ENCODE data around the gene ZMYM4.
A peak's percentile ranks its signal among the peaks of the same experiment; 100 is the strongest.

The ZMYM4 gene

GRCh38 chr1:35345439-35345981, 77.0 kb downstream of the ZMYM4 start:
- no peaks in the 10 kb centered on the region for H3K4me1 ChIP-seq (ENCODE audit: control extremely low read depth in 1 of 4, control insufficient read depth in 4 of 4, insufficient read depth in 4 of 4, low read length in 3 of 4)
- peak overlapping the region in 1 of 7 experiments; percentile 13 for H3K4me3 ChIP-seq (ENCODE audit: control insufficient read depth in 1 of 7, extremely low read depth in 1 of 7, insufficient read depth in 4 of 7, low read depth in 2 of 7, low read length in 6 of 7)
- no peak overlapping the region for H3K27ac ChIP-seq (ENCODE audit: insufficient read depth in 1 of 2, low read depth in 1 of 2, low read length in 2 of 2, poor library complexity in 1 of 2, severe bottlenecking in 2 of 2)
- H3K27me3 ChIP-seq (replicated peaks in 2 of 5; ENCODE audit: control insufficient read depth in 4 of 5, insufficient read depth in 5 of 5, low read length in 4 of 5), result no peaks in the 10 kb centered on the region
- ChIA-PET POLR2A (no interaction called here), CTCF (no interaction called here)
- H3K36me3 ChIP-seq (ENCODE audit: control insufficient read depth in 4 of 4, insufficient read depth in 4 of 4, low read length in 3 of 4), result no peaks in the 10 kb centered on the region
- WGBS (ENCODE audit: insufficient coverage), result 80% methylated on average over 1 of the region's 13 CpGs
- no peaks in the 10 kb centered on the region for H3K9me3 ChIP-seq (ENCODE audit: control extremely low read depth in 1 of 5, control insufficient read depth in 4 of 5, insufficient read depth in 2 of 5, low read depth in 1 of 5, low read length in 4 of 5)
- no peak for DNase-seq

- H3K9me3 ChIP-seq (ENCODE audit: control extremely low read depth in 1 of 5, control insufficient read depth in 4 of 5, insufficient read depth in 2 of 5, low read depth in 1 of 5, low read length in 4 of 5), result no peaks in the 10 kb centered on the region
- CTCF ChIA-PET, result no interaction called here
- H3K36me3 ChIP-seq (ENCODE audit: control insufficient read depth in 4 of 4, insufficient read depth in 4 of 4, low read length in 3 of 4), result peaks cover 0 to 5% (median 0%) of the 10 kb centered on the region in 4 experiments
- no peak overlapping the region for H3K27ac ChIP-seq (ENCODE audit: insufficient read depth in 1 of 2, low read depth in 1 of 2, low read length in 2 of 2, poor library complexity in 1 of 2, severe bottlenecking in 2 of 2)
- H3K4me1 ChIP-seq (ENCODE audit: control extremely low read depth in 1 of 4, control insufficient read depth in 4 of 4, insufficient read depth in 4 of 4, low read length in 3 of 4), result no peaks in the 10 kb centered on the region
- H3K4me3 ChIP-seq (ENCODE audit: control insufficient read depth in 1 of 7, extremely low read depth in 1 of 7, insufficient read depth in 4 of 7, low read depth in 2 of 7, low read length in 6 of 7), result no peak overlapping the region
- DNase-seq, result no peak
- WGBS (ENCODE audit: insufficient coverage), result 89% methylated on average over 6 of the region's 6 CpGs
- no peaks in the 10 kb centered on the region for H3K27me3 ChIP-seq (replicated peaks in 2 of 5; ENCODE audit: control insufficient read depth in 4 of 5, insufficient read depth in 5 of 5, low read length in 4 of 5)
- POLR2A ChIA-PET, result interaction anchor here (0.7 kb wide), 1 partner anchor 12 kb away, joined by 3 read pairs; no protein-coding TSS in a partner anchor
Observed at GRCh38 chr1:35350872-35351271, 82.4 kb downstream of the ZMYM4 start.

- H3K27me3 ChIP-seq (replicated peaks in 2 of 5; ENCODE audit: control insufficient read depth in 4 of 5, insufficient read depth in 5 of 5, low read length in 4 of 5), result no peaks in the 10 kb centered on the region
- no peak for DNase-seq
- no peak overlapping the region for H3K4me3 ChIP-seq (ENCODE audit: control insufficient read depth in 1 of 7, extremely low read depth in 1 of 7, insufficient read depth in 4 of 7, low read depth in 2 of 7, low read length in 6 of 7)
- ChIA-PET POLR2A (no interaction called here), CTCF (no interaction called here)
- H3K4me1 ChIP-seq (ENCODE audit: control extremely low read depth in 1 of 4, control insufficient read depth in 4 of 4, insufficient read depth in 4 of 4, low read length in 3 of 4), result peaks cover 2 to 9% (median 5%) of the 10 kb centered on the region in 4 experiments
- no peaks in the 10 kb centered on the region for H3K9me3 ChIP-seq (ENCODE audit: control extremely low read depth in 1 of 5, control insufficient read depth in 4 of 5, insufficient read depth in 2 of 5, low read depth in 1 of 5, low read length in 4 of 5)
- peaks cover 8 to 24% (median 21%) of the 10 kb centered on the region in 4 experiments for H3K36me3 ChIP-seq (ENCODE audit: control insufficient read depth in 4 of 4, insufficient read depth in 4 of 4, low read length in 3 of 4)
- no peak overlapping the region for H3K27ac ChIP-seq (ENCODE audit: insufficient read depth in 1 of 2, low read depth in 1 of 2, low read length in 2 of 2, poor library complexity in 1 of 2, severe bottlenecking in 2 of 2)
Observed at GRCh38 chr1:35359995-35360394, 91.5 kb downstream of the ZMYM4 start.

DNA sequence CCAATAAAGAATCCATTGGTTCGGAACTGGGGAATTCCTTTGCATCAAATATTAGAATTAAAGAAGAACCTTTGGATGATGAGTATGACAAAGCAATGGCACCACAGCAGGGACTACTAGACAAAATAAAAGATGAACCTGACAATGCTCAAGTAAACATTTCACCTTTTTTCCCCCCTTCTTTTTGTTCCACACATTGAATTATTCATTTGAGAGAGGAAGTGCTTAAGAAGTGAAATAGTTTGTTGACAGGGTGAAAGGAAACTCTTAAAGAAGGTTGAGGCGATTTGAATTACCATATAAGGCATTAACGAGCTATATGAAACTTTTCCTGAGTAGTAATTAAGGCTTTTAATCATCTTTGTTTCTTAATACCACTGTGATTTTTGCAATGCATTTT, 93.1 kb downstream of the ZMYM4 start:
- ChIA-PET POLR2A (no interaction called here), CTCF (interaction anchor here (0.8 kb wide), 1 partner anchor 45 kb away, joined by 3 read pairs; no protein-coding TSS in a partner anchor)
- whole genome bisulfite sequencing (ENCODE audit: insufficient coverage), result 75% methylated on average over 2 of the region's 3 CpGs
- no peaks in the 10 kb centered on the region for H3K27me3 ChIP-seq (replicated peaks in 2 of 5; ENCODE audit: control insufficient read depth in 4 of 5, insufficient read depth in 5 of 5, low read length in 4 of 5)
- H3K36me3 ChIP-seq (ENCODE audit: control insufficient read depth in 4 of 4, insufficient read depth in 4 of 4, low read length in 3 of 4), result peaks cover 8 to 25% (median 21%) of the 10 kb centered on the region in 4 experiments
- no peak overlapping the region for H3K27ac ChIP-seq (ENCODE audit: insufficient read depth in 1 of 2, low read depth in 1 of 2, low read length in 2 of 2, poor library complexity in 1 of 2, severe bottlenecking in 2 of 2)
- no peaks in the 10 kb centered on the region for H3K9me3 ChIP-seq (ENCODE audit: control extremely low read depth in 1 of 5, control insufficient read depth in 4 of 5, insufficient read depth in 2 of 5, low read depth in 1 of 5, low read length in 4 of 5)
- no peak overlapping the region for H3K4me3 ChIP-seq (ENCODE audit: control insufficient read depth in 1 of 7, extremely low read depth in 1 of 7, insufficient read depth in 4 of 7, low read depth in 2 of 7, low read length in 6 of 7)
- DNase-seq, result no peak
- H3K4me1 ChIP-seq (ENCODE audit: control extremely low read depth in 1 of 4, control insufficient read depth in 4 of 4, insufficient read depth in 4 of 4, low read length in 3 of 4), result peaks cover 2 to 9% (median 5%) of the 10 kb centered on the region in 4 experiments

DNA sequence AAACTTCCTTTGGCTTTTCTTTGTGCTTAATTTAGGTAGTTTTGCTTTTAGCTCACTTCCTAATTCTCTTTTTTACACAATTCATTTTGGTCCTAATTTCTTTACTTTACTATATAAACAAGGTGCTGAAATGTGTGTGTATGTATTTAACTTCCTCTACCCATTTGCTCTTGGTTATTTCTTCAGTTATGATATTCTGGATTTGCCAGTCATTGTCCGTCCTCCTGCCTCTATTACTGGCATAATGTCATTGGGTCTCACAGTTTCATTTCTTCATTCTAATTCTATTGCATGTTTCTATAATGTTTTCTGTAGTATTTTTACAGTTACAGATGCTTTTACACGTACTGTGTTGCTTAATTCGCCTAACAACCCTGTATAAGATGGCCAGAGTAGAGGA, 96.2 kb downstream of the ZMYM4 start:
- no peak overlapping the region for H3K27ac ChIP-seq (ENCODE audit: insufficient read depth in 1 of 2, low read depth in 1 of 2, low read length in 2 of 2, poor library complexity in 1 of 2, severe bottlenecking in 2 of 2)
- H3K4me3 ChIP-seq (ENCODE audit: control insufficient read depth in 1 of 7, extremely low read depth in 1 of 7, insufficient read depth in 4 of 7, low read depth in 2 of 7, low read length in 6 of 7), result no peak overlapping the region
- H3K27me3 ChIP-seq (replicated peaks in 2 of 5; ENCODE audit: control insufficient read depth in 4 of 5, insufficient read depth in 5 of 5, low read length in 4 of 5), result no peaks in the 10 kb centered on the region
- H3K9me3 ChIP-seq (ENCODE audit: control extremely low read depth in 1 of 5, control insufficient read depth in 4 of 5, insufficient read depth in 2 of 5, low read depth in 1 of 5, low read length in 4 of 5), result no peaks in the 10 kb centered on the region
- ChIA-PET CTCF (interaction anchor here (1.5 kb wide), 1 partner anchor 44 kb away, joined by 3 read pairs; no protein-coding TSS in a partner anchor), POLR2A (no interaction called here)
- WGBS (ENCODE audit: insufficient coverage), result no CpG with 5 or more reads among the region's 3 CpGs
- H3K36me3 ChIP-seq (ENCODE audit: control insufficient read depth in 4 of 4, insufficient read depth in 4 of 4, low read length in 3 of 4), result peaks cover 4 to 26% (median 14%) of the 10 kb centered on the region in 4 experiments
- DNase-seq, result no peak
- H3K4me1 ChIP-seq (ENCODE audit: control extremely low read depth in 1 of 4, control insufficient read depth in 4 of 4, insufficient read depth in 4 of 4, low read length in 3 of 4), result peaks cover 2 to 15% (median 7%) of the 10 kb centered on the region in 4 experiments

- Histone ChIP-seq H3K27ac (ENCODE audit: insufficient read depth in 1 of 2, low read depth in 1 of 2, low read length in 2 of 2, poor library complexity in 1 of 2, severe bottlenecking in 2 of 2) (no peak overlapping the region), H3K36me3 (ENCODE audit: control insufficient read depth in 4 of 4, insufficient read depth in 4 of 4, low read length in 3 of 4) (peaks cover 2 to 13% (median 7%) of the 10 kb centered on the region in 4 experiments), H3K9me3 (ENCODE audit: control extremely low read depth in 1 of 5, control insufficient read depth in 4 of 5, insufficient read depth in 2 of 5, low read depth in 1 of 5, low read length in 4 of 5) (no peaks in the 10 kb centered on the region), H3K4me3 (ENCODE audit: control insufficient read depth in 1 of 7, extremely low read depth in 1 of 7, insufficient read depth in 4 of 7, low read depth in 2 of 7, low read length in 6 of 7) (no peak overlapping the region), H3K27me3 (replicated peaks in 2 of 5; ENCODE audit: control insufficient read depth in 4 of 5, insufficient read depth in 5 of 5, low read length in 4 of 5) (no peaks in the 10 kb centered on the region), H3K4me1 (ENCODE audit: control extremely low read depth in 1 of 4, control insufficient read depth in 4 of 4, insufficient read depth in 4 of 4, low read length in 3 of 4) (peaks cover 3 to 25% (median 11%) of the 10 kb centered on the region in 4 experiments)
- POLR2A ChIA-PET, result no interaction called here
- CTCF ChIA-PET, result no interaction called here
- no CpG with 5 or more reads among the region's 2 CpGs for WGBS (ENCODE audit: insufficient coverage)
- no peak for DNase-seq
Observed at GRCh38 chr1:35367914-35368313, 99.4 kb downstream of the ZMYM4 start.

DNA sequence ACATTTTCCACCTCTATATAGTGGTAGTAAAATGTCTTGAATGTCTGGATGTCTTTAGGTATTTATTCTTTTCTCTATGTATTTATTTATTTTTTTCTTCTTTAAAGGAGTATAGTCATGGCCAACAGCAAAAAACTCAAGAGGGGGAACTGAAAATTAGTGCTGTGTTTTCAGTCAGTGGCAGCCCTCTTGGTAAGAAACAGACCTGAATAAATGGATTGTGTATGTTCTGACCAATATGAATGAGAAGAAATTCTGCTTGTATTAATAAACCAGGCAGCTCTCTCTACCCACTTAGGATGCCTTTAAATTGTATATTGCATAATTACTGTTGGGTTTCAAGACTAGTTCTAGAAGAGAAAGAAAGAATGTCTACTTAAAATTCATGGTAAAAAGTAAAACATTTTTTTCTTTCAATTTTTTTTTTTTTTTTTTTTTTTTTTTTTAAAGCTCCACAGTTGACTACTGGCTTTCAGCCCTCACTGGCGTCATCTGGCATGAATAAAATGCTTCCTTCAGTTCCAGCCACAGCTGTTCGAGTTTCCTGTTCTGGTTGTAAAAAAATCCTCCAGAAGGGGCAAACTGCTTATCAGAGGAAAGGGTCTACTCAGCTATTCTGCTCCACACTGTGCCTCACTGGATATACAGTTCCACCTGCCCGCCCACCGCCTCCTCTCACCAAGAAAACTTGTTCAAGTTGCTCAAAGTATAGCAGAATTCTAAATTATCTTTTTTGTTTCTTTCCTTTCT, 101.6 kb downstream of the ZMYM4 start:
- 0% methylated on average over 2 of the region's 4 CpGs for WGBS (ENCODE audit: insufficient coverage)
- Histone ChIP-seq H3K9me3 (ENCODE audit: control extremely low read depth in 1 of 5, control insufficient read depth in 4 of 5, insufficient read depth in 2 of 5, low read depth in 1 of 5, low read length in 4 of 5) (no peaks in the 10 kb centered on the region), H3K27me3 (replicated peaks in 2 of 5; ENCODE audit: control insufficient read depth in 4 of 5, insufficient read depth in 5 of 5, low read length in 4 of 5) (no peaks in the 10 kb centered on the region), H3K36me3 (ENCODE audit: control insufficient read depth in 4 of 4, insufficient read depth in 4 of 4, low read length in 3 of 4) (peaks cover 0 to 6% (median 4%) of the 10 kb centered on the region in 4 experiments), H3K27ac (ENCODE audit: insufficient read depth in 1 of 2, low read depth in 1 of 2, low read length in 2 of 2, poor library complexity in 1 of 2, severe bottlenecking in 2 of 2) (peak overlapping the region in 1 of 2 experiments; percentile 80), H3K4me3 (ENCODE audit: control insufficient read depth in 1 of 7, extremely low read depth in 1 of 7, insufficient read depth in 4 of 7, low read depth in 2 of 7, low read length in 6 of 7) (peak overlapping the region in 4 of 7 experiments; percentile 6 to 37 (median 14)), H3K4me1 (ENCODE audit: control extremely low read depth in 1 of 4, control insufficient read depth in 4 of 4, insufficient read depth in 4 of 4, low read length in 3 of 4) (peaks cover 0 to 16% (median 7%) of the 10 kb centered on the region in 4 experiments)
- CTCF ChIA-PET, result no interaction called here
- peak; percentile 93 to 98 (median 97) for DNase-seq
- POLR2A ChIA-PET, result no interaction called here

Data from common myeloid progenitor, CD34-positive (primary cell).